K562 (cell line): ENCODE data around the gene DCPS. TPM values are rescaled to one million over a fixed set of nuclear protein-coding genes. Genes with fewer than 3 reads are reported as not detected.

ENCODE experiments used
- FOXJ3 ChIP-seq: sonication (generic); formaldehyde crosslinking; IDR thresholded peaks from 2 replicates; pipeline ENCODE4 v1.4.0; 2020; ENCODE audit warnings: mild to moderate bottlenecking, missing genetic modification reagents
- GTF2E2 ChIP-seq: fragments of 200-800 bp; sonication (Bioruptor generic); IDR thresholded peaks from 2 replicates; pipeline ENCODE4 v1.6.1; 2016; ENCODE audit warnings: missing genetic modification characterization, missing compliant biosample characterization
- JUND ChIP-seq, 2 experiments: IDR thresholded peaks; 2 replicates in 1 of 2; 3 replicates in 1 of 2; pipeline ENCODE4 v1.6.1; 2011; ENCODE audit warnings: borderline replicate concordance in 2 of 2, low read depth in 2 of 2, low read length in 2 of 2, improper control_type of control experiment in 1 of 2, missing biosample characterization in 1 of 2, missing genetic modification characterization in 1 of 2, missing genetic modification reagents in 1 of 2
- KLF6 ChIP-seq: fragments of 250-450 bp; sonication (Bioruptor Pico); IDR thresholded peaks from 2 replicates; pipeline ENCODE4 v1.4.0; 2020; ENCODE audit warnings: mild to moderate bottlenecking, moderate library complexity, borderline replicate concordance
- MEF2D ChIP-seq: conservative IDR thresholded peaks from 2 replicates; pipeline ENCODE4 v1.6.1; 2016; ENCODE audit warnings: low read depth, missing genetic modification characterization, missing compliant biosample characterization
- MEIS2 ChIP-seq: fragments of 450-650 bp; IDR thresholded peaks from 2 replicates; pipeline ENCODE4 v1.6.1; 2014; ENCODE audit warnings: mild to moderate bottlenecking; ENCODE audit not compliant: partially characterized antibody
- MXD1 ChIP-seq: fragments of 250-450 bp; sonication (Bioruptor Pico); IDR thresholded peaks from 2 replicates; pipeline ENCODE4 v1.8.0; 2021; ENCODE audit warnings: borderline replicate concordance, mild to moderate bottlenecking, moderate library complexity; ENCODE audit not compliant: poor library complexity, severe bottlenecking
- PPARD ChIP-seq: fragments of 250-450 bp; sonication (Bioruptor Pico); IDR thresholded peaks from 2 replicates; pipeline ENCODE4 v1.8.0; 2022; ENCODE audit warnings: inconsistent platforms, mild to moderate bottlenecking, moderate library complexity
- RCOR1 ChIP-seq, 2 experiments: IDR thresholded peaks; 2 replicates each; pipeline ENCODE4 v1.6.1; 2012; ENCODE audit warnings: low read depth in 2 of 2, low read length in 2 of 2, borderline replicate concordance in 1 of 2, improper control_type of control experiment in 1 of 2
- SAP30 ChIP-seq: fragments of 200-600 bp; sonication (generic); IDR thresholded peaks from 2 replicates; pipeline ENCODE4 v1.6.1; 2012; ENCODE audit warnings: borderline replicate concordance, low read depth, mild to moderate bottlenecking, moderate library complexity, low read length, control low read depth, inconsistent platforms; ENCODE audit not compliant: insufficient read depth, poor library complexity, severe bottlenecking
- SMARCA4 ChIP-seq: fragments of 450-650 bp; IDR thresholded peaks from 2 replicates; pipeline ENCODE4 v1.6.1; 2016
- SMARCE1 ChIP-seq: fragments of 450-650 bp; IDR thresholded peaks from 2 replicates; pipeline ENCODE4 v1.7.1; 2016; ENCODE audit warnings: mild to moderate bottlenecking
- ZC3H8 ChIP-seq: fragments of 450-650 bp; IDR thresholded peaks from 2 replicates; pipeline ENCODE4 v1.6.1; 2017
- ZEB2 ChIP-seq: fragments of 450-650 bp; IDR thresholded peaks from 2 replicates; pipeline ENCODE4 v1.6.1; 2016
- ZNF140 ChIP-seq: fragments of 250-450 bp; sonication (Bioruptor Pico); IDR thresholded peaks from 2 replicates; pipeline ENCODE4 v1.8.0; 2021; ENCODE audit warnings: moderate library complexity, mild to moderate bottlenecking, inconsistent platforms
- ZNF586 ChIP-seq: fragments of 450-650 bp; formaldehyde crosslinking; conservative IDR thresholded peaks from 2 replicates; pipeline ENCODE4 v1.4.0; 2020; ENCODE audit warnings: mild to moderate bottlenecking, moderate library complexity
- ZNF644 ChIP-seq: fragments of 200-800 bp; sonication (Bioruptor generic); IDR thresholded peaks from 2 replicates; pipeline ENCODE4 v1.6.1; 2016; ENCODE audit warnings: low read depth, missing genetic modification characterization, missing compliant biosample characterization
- ZZZ3 ChIP-seq: fragments of 450-650 bp; IDR thresholded peaks from 2 replicates; pipeline ENCODE4 v1.6.1; 2016; ENCODE audit warnings: antibody characterized with exemption, mild to moderate bottlenecking, moderate library complexity
- polyA plus RNA-seq, 8 experiments: library from polyadenylated mRNA; depleted of rRNA in 4 of 8; stranded (reverse) in 5 of 8; unstranded in 3 of 8; fragments of >200 nt; fragmentation: Nextera tagmentation in 2 of 8; fragmentation: Illumina TruSeq in 1 of 8; extraction: Ambion mirVana in 2 of 8; extraction: Trizol in 1 of 8; gene quantifications; 2 replicates each; pipeline versions ENCODE4 v1.2.1 to v1.2.3, GENCODE V29; 2011 to 2014; ENCODE audit warnings: inconsistent platforms in 1 of 8, missing spikeins in 1 of 8
- total RNA-seq, 7 experiments: library from RNA; depleted of rRNA in 6 of 7; stranded (reverse); fragments of >200 nt in 6 of 7; fragmentation: Illumina TruSeq in 2 of 7; extraction: Trizol in 2 of 7; gene quantifications; 2 replicates each; pipeline versions ENCODE4 v1.2.1 to v1.2.3, GENCODE V29; 2011 to 2021; ENCODE audit warnings: low replicate concordance in 1 of 7
- TF ChIP-seq, protein P1 (sequence below): fragments of 450-650 bp; IDR thresholded peaks from 2 replicates; pipeline ENCODE4 v1.6.1; 2016; ENCODE audit warnings: low read depth

DCPS gene
- total and polyA plus RNA-seq, 9 of the 15 experiments (the other 6 are each of a cell fraction or from before 2014, with no cell fraction given) = 8.7 to 38.1 (median 17.9) TPM

- no peak for TF ChIP-seq MXD1
- no peak for TF ChIP-seq SAP30
- TF ChIP-seq PPARD = no peak
- TF ChIP-seq KLF6 (CRISPR knock-in tag) = no peak
- no peak for TF ChIP-seq ZZZ3
- TF ChIP-seq SMARCA4 = peak; percentile 55; the same call in 1 of the 2 replicates
- TF ChIP-seq FOXJ3 (CRISPR knock-in tag) = no peak
- no peak for TF ChIP-seq ZEB2
- TF ChIP-seq MEF2D (tag) = no peak
- no peak for TF ChIP-seq ZNF140
- TF ChIP-seq MEIS2 = peak; percentile 47
- no peak for TF ChIP-seq ZC3H8
- TF ChIP-seq ZNF586 (CRISPR knock-in tag) = no peak
- no peak for TF ChIP-seq ZNF644 (tag)
- TF ChIP-seq JUND (IDR thresholded peaks at IDR 0.05; ENCODE audit: borderline replicate concordance, low read depth, low read length) = peak; percentile 79
- peak; percentile 74; the same call in 1 of the 3 replicates for TF ChIP-seq JUND (tag; IDR thresholded peaks at IDR 0.05; ENCODE audit: borderline replicate concordance, low read depth, low read length)
- peak in 1 of 2 experiments; percentile 66; a peak in 1 of 4 replicates for TF ChIP-seq RCOR1 (IDR thresholded peaks at IDR 0.05; ENCODE audit: borderline replicate concordance in 1 of 2, low read depth in 2 of 2, low read length in 2 of 2)
- no peak for TF ChIP-seq GTF2E2 (tag)
- 0 out of 2 replicates have a peak, but pooled peaks have one; percentile 29 for TF ChIP-seq SMARCE1
- TF ChIP-seq, protein P1, sequence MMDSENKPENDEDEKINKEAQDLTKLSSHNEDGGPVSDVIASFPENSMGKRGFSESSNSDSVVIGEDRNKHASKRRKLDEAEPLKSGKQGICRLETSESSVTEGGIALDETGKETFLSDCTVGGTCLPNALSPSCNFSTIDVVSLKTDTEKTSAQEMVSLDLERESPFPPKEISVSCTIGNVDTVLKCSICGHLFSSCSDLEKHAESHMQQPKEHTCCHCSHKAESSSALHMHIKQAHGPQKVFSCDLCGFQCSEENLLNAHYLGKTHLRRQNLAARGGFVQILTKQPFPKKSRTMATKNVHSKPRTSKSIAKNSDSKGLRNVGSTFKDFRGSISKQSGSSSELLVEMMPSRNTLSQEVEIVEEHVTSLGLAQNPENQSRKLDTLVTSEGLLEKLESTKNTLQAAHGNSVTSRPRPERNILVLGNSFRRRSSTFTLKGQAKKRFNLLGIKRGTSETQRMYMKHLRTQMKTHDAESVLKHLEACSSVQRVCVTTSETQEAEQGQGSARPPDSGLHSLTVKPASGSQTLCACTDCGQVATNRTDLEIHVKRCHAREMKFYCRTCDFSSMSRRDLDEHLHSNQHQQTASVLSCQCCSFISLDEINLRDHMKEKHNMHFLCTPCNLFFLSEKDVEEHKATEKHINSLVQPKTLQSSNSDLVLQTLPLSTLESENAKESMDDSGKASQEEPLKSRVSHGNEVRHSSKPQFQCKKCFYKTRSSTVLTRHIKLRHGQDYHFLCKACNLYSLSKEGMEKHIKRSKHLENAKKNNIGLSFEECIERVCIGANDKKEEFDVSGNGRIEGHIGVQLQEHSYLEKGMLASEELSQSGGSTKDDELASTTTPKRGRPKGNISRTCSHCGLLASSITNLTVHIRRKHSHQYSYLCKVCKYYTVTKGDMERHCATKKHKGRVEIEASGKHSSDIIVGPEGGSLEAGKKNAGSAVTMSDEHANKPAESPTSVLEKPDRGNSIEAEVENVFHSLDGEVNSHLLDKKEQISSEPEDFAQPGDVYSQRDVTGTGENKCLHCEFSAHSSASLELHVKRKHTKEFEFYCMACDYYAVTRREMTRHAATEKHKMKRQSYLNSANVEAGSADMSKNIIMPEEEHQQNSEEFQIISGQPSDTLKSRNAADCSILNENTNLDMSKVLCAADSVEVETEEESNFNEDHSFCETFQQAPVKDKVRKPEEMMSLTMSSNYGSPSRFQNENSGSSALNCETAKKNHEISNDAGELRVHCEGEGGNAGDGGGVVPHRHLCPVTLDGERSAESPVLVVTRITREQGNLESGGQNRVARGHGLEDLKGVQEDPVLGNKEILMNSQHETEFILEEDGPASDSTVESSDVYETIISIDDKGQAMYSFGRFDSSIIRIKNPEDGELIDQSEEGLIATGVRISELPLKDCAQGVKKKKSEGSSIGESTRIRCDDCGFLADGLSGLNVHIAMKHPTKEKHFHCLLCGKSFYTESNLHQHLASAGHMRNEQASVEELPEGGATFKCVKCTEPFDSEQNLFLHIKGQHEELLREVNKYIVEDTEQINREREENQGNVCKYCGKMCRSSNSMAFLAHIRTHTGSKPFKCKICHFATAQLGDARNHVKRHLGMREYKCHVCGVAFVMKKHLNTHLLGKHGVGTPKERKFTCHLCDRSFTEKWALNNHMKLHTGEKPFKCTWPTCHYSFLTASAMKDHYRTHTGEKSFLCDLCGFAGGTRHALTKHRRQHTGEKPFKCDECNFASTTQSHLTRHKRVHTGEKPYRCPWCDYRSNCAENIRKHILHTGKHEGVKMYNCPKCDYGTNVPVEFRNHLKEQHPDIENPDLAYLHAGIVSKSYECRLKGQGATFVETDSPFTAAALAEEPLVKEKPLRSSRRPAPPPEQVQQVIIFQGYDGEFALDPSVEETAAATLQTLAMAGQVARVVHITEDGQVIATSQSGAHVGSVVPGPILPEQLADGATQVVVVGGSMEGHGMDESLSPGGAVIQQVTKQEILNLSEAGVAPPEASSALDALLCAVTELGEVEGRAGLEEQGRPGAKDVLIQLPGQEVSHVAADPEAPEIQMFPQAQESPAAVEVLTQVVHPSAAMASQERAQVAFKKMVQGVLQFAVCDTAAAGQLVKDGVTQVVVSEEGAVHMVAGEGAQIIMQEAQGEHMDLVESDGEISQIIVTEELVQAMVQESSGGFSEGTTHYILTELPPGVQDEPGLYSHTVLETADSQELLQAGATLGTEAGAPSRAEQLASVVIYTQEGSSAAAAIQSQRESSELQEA = no peak
These were observed 19.0 kb upstream of the DCPS start (continued) for GRCh38 chr11:126284829-126285228.
